ENCODE results near the gene SCGB2B2. TPM values are rescaled to one million over a fixed set of nuclear protein-coding genes. Genes with fewer than 3 reads are reported as not detected.

Gene SCGB2B2
- total RNA-seq, 1 experiment from 2014 or later, result 1.00 TPM

DNA sequence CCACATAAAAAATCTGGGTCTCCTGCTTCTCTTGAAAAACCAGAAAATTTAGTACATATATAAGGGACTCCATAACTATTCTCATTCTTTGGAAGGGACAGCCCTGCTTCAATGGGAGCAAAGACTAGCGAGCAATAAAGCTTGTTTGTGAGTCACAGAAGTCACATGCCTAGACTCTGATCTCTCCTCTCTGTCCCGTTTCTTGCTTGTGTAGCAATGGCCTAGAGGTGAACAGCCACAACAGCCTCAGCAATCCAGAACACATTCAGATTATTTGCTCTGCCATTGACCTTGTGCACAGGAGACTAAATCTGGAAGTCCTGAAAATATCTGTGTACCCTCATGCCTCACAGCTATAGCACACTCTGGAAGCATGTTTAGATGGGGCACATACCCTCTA lies 43.2 kb downstream of the SCGB2B2 start:
- no peaks in the 10 kb centered on the region for H3K9me3 Mint-ChIP-seq (ENCODE audit: unreplicated experiment)
- no TSS peak for BruUV-seq (replicated peaks)

More for the DNA sequence above, 43.2 kb downstream of the SCGB2B2 start:
- H3K27me3 Mint-ChIP-seq (ENCODE audit: insufficient read depth, unreplicated experiment), result no peaks in the 10 kb centered on the region
- ChIA-PET CTCF (no interaction called here), POLR2A (no interaction called here)
- H3K4me1 Mint-ChIP-seq (ENCODE audit: low read depth, unreplicated experiment), result no peaks in the 10 kb centered on the region
- no peaks in the 10 kb centered on the region for H3K36me3 Mint-ChIP-seq (ENCODE audit: insufficient read depth, unreplicated experiment)
- DNase-seq, result no peak
- no peaks in the 10 kb centered on the region for H3K27me3 ChIP-seq (replicated peaks; ENCODE audit: control insufficient read depth, insufficient read depth, low read length)
- H3K4me3 Mint-ChIP-seq (ENCODE audit: unreplicated experiment), result no peak overlapping the region
- H3K27ac Mint-ChIP-seq (ENCODE audit: unreplicated experiment), result no peak overlapping the region
- intact Hi-C loops (cut with micrococcal nuclease; ENCODE audit: unreplicated experiment), result no loop called here
- TF ChIP-seq, protein P1, sequence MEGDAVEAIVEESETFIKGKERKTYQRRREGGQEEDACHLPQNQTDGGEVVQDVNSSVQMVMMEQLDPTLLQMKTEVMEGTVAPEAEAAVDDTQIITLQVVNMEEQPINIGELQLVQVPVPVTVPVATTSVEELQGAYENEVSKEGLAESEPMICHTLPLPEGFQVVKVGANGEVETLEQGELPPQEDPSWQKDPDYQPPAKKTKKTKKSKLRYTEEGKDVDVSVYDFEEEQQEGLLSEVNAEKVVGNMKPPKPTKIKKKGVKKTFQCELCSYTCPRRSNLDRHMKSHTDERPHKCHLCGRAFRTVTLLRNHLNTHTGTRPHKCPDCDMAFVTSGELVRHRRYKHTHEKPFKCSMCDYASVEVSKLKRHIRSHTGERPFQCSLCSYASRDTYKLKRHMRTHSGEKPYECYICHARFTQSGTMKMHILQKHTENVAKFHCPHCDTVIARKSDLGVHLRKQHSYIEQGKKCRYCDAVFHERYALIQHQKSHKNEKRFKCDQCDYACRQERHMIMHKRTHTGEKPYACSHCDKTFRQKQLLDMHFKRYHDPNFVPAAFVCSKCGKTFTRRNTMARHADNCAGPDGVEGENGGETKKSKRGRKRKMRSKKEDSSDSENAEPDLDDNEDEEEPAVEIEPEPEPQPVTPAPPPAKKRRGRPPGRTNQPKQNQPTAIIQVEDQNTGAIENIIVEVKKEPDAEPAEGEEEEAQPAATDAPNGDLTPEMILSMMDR (IDR thresholded peaks at IDR 0.05; ENCODE audit: insufficient read depth in 1 of 2, low read depth in 1 of 2, low read length in 1 of 2, severe bottlenecking in 1 of 2, unreplicated experiment in 1 of 2), result no peak
- H3K36me3 ChIP-seq (ENCODE audit: control insufficient read depth, insufficient read depth, low read length), result no peaks in the 10 kb centered on the region
- no peak overlapping the region for H3K4me3 ChIP-seq (ENCODE audit: low read depth, low read length)
- no peaks in the 10 kb centered on the region for H3K4me1 ChIP-seq
- H3K9me3 ChIP-seq, result no peaks in the 10 kb centered on the region

Other genes with a start within 250 kb of the SCGB2B2 start
- gene UBA2, start 248.8 kb downstream of the SCGB2B2 start, total RNA-seq (2022), result 180 and 201 TPM in 2 replicates
- gene WTIP, start 195.4 kb downstream of the SCGB2B2 start, total RNA-seq (2022), result 53.3 and 58.0 TPM in 2 replicates
- 28.1 and 30.1 TPM in 2 replicates for gene ZNF302, start 519 bp upstream of the SCGB2B2 start, total RNA-seq (2022)
- 5.4 and 6.2 TPM in 2 replicates for gene ZNF181, start 57.1 kb upstream of the SCGB2B2 start, total RNA-seq (2022)
- gene ZNF599, start 96.1 kb upstream of the SCGB2B2 start, total RNA-seq (2022), result 5.0 and 6.8 TPM in 2 replicates
- gene ZNF30, start 249.7 kb upstream of the SCGB2B2 start, total RNA-seq (2022), result 5.2 and 5.6 TPM in 2 replicates